ENCODE data around the gene JOSD1. TPM values are rescaled to one million over a fixed set of nuclear protein-coding genes. Genes with fewer than 3 reads are reported as not detected.
A peak's percentile ranks its signal among the peaks of the same experiment; 100 is the strongest.

The JOSD1 gene
- 25.6 TPM for total RNA-seq

DNA sequence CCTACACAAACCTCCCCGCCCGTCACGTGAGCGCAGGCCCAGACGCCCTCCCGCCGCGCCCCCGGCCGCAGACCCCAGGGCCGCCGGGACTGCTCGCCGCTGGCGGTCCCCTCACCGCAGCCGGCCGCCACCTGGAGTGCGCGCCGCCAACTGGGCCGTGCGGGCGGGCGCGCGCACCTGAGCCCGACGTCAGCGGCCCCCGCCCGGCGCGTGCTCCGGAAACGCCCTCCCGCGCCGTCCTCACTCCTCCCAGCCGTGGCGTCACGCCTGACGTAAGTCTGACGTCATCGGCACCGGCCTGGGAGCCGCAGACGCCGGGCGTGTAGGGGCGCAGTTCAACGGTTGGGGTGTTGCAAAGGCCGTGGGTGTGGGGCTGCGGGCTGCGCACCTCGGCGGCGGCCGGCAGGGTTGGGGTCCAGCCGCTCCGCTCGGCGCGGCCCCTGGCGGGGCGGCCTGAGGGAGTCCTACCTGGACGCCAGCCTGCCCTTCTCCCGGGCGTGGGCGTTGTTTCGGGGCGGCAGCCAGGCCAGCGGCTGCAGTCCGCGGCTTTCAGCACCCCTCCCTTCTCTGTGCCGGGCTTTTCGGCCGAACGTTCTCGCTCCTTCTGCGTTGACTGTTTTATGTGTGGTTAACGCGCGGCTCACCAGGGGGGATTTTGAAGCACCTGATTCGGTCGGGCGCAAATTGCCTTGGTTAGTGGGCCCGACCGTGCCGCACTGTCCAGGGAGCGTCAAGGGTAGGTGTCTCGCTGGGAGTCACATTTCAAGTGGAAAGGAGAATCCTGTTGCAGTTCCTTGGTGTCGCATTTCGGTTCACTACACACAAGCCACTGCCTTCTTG is at the start of gene JOSD1:
TSS of gene JOSD1 (minus strand) at position 155 of the 840 bp plus-strand sequence. CDS start 956 bp downstream, outside the sequence.
- peak; percentile 73 for ATAC-seq

DNA sequence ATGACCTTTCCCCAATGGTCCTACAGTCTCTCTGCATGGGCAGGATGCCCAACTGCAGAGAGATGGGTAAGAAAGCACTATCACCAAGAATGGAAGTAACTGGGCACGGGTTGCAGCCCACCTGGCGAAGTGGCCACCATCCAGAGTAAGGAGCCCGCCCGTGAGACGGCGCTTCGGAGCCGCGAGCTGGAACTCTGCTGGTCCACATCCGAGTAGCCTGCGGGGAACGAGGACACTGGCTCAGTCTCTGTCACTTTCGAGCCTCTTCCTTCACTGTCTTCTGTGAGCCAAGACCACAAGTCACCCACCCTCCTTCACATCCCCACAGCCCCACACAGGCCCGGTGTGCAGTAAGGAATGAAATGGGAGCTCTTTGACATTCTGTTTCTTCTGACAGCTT is 49.4 kb upstream of the JOSD1 start:
- ATAC-seq = no peak

DNA sequence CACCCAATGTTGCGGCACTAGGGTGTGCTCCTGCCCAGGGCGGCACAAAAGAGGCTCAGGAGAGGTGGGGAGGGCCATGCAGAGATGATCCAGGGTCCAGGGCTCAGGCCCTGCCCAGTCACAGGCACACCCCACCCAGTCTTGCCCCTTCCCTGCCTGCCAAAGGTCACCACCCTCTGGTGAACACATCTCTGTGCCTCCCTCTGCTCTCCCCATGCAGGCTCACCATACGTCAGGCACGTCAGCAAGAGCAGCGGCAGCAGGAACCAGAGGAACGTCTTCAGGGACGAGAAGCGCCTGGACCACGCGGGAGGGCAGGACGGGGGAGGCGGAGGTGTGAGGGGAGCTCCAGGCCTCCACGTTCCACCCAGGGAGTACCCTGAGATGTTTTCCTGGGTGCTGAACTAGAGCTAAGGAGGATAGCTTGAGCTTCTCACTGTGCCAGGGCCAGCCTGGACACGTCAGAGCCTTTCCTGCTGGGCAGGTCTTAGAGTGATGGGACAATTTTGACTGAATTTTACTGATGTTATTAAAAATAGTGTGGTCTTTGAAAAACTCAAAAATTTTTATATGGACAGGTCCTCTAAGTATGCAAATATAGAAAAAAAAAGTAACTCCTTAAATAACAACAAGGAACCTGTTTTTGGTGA is 47.9 kb upstream of the JOSD1 start:
- ATAC-seq = peak; percentile 49

DNA sequence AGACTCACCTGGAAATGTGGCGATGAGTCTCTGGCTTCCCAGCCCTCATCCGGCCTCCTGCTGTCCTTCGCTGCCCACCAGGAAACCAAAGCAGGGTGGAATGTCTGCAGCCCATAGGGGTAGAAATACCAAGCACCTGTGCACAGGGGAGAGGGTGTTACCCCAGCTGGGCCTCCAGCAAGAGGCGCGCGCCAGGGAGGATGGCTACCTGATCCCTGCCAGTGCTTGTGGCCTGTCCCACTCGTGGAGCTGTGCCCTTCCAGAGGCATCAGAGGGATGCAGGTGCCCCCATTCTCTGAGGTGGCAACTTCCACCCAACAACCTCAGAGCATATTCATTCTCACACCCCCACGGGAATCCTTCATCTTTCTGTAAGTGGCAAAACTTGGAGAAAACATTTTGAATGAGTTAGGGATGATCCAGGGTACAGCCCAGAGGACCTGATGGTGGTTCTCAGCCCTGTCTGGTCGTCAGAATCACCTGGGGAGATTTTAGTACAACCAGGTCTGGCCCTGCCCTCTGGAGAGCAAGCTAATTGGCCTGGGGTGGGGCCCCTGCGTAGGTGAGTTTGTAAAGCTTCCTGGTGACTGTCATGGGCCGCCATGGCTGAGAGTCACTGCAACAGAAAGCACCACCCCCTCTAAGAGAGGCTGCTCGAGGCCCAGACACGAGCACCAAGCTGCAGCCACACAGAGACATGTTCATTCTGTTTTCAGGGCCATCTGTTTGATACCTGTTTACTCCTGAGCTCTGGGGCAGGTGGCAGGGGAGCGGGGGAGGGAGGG is 45.1 kb upstream of the JOSD1 start:
- ATAC-seq = no peak

DNA sequence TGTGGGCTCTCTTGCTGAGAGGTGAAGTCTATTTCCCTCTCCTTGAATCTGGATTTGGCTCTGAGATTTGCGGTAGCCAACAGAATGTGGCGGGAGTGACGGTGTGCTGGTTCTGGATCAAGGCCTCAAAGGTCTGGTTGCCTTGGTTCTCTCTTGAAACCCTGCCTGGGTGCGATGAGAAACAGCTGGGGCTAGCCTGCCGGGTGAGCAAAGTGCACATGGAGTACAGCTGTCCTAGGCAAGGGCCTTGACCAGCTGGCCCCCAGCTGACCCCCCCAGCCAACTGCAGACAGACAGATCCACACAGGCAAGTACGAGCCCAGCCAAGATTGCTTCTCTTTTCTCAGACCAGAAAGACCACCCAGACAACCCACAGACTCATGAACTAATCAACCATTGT is 44.2 kb upstream of the JOSD1 start:
- no peak for ATAC-seq

DNA sequence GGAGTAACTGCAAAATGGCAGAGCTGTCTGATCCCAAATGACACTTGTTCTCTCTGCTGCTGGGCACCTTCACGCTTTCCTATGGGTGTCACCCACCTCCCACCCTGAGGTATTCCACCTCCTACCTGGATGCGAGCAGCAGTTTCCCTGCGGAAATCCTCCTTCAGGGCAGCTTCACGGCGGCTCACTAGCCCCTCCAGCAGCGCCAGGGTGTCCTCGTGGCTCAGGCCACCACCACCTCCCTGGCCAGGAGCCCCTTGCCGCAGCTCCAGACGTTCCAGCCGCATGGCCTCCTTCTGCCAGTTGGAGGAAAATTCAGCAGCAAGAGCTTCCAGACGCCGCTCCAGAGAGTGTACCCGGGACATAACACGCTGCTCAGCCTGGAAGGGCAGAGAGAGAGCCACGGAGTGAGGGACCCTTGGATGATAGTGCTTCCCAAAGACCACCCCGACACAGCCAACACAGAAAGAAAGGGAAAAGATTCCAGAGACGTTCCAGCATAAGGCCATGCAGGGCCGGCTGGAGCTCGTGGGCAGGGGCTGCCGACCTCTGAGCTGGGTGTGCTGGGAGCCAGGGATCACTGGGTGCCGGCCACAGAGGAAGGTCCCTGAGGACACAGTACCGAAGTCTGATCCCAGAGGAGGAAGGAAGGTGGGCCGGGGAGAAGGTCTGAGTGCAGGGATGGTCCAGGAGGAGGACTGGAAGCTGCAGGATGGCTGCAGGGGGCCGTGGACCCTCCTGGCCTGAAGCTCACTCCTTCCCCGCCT is 41.6 kb upstream of the JOSD1 start:
- no peak for ATAC-seq

DNA sequence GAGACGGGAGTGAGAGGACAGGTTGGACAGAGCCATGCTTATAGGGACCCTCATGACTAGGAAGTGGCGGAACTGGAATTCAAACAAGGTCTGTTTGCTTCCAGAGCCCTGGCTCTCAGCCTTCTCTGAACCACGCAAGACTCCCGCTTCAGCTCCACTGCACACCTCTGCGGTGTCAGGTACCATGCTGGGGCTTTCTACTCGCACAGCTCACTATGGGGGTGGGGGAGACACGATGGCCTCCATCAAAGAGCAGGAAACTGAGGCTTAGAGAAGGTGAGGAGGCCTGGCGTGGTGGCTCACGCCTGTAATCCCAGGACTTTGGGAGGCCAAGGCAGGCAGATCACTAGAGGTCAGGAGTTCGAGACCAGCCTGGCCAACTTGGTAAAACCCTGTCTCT is 40.8 kb upstream of the JOSD1 start:
- no peak for ATAC-seq

DNA sequence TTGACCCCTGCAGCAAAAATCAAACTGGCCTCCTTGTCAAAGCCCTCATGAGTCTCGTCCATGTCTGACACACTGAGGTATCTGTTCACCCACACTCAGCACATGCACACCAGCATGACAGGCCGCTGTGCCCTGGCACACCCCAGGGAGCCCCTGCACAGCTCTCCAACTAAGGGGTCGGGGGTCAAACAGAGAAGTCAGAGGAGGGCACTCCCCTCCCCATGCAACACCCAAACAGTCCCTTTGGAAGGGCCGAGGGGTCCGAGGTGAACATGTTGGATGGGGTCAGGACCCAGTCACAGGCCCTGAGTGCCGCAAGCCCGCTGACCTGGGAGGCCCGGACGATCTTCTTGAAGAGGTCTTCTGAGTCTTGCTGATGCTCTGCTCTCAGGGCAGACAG is 40.4 kb upstream of the JOSD1 start:
- ATAC-seq = no peak

DNA sequence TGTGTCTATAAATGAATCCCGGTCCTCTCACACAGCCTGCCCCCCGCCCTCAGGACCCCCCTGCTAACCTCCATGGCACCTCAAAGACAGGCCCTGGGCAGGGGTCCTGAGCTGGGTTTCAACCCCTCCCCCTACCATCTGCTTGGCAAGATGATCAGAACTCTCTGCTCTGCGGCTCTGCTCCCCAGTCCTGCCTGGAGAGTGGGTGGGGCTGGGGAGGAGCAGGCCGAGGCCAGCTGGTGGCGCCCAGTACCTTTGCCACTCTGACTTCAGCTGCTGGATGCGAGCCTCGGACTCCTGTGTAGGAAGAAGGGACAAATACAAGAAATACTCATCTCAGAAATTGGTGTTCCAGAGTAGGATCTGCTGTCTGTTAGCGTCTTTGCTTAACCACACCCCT is 40.0 kb upstream of the JOSD1 start:
- ATAC-seq = no peak

DNA sequence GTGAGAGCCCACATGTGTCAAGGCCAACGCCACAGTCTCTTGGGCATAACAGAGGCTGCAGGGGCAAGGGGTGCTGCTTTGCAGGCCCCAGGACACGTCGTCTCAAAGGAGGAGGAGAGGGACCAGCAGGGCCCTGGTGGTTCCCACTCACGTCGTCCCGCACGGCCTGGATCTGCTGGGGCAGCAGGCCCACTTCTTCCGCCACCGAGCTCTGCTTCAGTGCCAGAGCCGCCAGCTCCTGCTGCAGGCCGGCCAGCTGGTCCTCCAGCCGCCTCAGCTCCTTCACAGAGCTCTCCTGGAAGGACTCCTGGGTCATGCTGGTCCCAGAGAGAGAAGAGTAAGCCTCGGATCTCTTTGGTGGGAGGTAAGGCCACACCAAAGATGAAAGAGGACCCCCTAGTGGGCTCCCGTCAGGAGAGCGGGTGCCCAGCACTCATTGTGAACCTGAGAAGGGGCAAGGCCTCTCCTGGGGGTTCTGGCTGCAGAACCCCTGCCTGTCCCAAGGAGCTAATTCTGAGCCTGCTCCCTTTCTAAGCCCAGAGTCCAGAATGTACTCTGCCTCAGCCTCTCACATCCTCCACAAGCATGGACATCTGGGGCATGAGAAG is 39.5 kb upstream of the JOSD1 start:
- no peak for ATAC-seq

DNA sequence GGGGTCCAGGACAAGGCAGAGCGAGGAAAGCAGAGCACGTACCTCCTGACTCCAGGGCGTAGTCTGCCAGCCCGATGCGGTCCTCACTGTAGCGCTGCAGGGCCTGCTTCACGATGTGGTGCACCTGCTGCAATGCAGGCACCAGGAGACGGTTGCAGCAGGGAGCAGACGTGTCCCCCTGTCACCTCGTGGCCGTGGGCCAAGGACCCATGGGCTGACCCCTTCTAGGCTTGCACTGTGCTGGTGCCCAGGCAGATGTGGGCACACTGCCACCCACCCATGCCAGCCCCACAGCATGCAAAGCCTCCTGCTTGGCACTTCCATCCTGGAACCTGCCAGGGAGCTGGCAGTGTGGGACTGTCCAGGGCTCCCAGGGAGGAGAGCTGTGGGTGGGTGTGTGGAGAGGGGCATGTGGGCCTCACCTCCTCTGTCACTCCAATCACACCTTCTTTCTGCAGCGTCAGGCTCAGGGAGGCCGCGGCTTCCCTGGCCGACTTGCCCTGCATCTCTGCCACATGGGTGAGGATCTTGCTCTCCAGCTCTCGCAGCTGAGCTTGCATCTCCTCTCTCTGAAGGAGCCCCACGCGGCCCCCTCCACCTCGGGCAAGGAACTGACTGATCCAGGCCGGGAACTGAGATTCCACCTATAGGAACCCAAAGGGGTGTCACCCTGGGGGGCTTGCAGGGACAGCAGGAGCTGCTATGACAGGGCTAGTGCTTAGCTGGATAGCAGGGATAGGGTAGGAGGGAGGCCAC is 38.7 kb upstream of the JOSD1 start:
- ATAC-seq = no peak

DNA sequence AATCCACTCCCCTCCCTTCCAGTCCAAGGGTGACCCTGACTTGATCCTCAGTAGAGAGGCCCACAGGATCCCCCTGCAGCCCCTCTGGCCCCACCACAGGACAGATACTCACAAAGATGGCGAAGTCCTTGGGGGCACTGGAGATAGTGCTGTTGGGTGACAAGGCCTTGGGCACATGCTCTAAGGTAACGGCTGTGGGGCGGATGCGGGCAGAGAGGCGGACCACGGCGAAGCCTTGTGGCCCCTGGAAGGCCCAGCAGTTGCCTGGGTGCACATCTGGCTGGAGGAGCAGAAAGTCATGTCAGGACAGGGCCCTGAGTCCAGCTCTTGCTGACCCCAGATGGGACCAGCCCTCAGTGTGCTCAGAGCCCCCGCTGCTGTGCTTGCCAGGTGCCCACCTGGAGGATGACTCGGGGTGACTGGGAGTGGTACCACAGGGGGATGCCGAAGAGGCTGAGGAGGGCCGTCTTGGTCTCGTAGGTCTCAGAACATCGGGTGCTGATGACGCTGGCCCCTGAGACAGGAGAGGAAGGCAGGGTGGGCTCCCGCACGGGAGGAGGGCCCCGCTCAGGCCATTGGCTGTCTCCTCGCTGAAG is 37.8 kb upstream of the JOSD1 start:
- no peak for ATAC-seq

DNA sequence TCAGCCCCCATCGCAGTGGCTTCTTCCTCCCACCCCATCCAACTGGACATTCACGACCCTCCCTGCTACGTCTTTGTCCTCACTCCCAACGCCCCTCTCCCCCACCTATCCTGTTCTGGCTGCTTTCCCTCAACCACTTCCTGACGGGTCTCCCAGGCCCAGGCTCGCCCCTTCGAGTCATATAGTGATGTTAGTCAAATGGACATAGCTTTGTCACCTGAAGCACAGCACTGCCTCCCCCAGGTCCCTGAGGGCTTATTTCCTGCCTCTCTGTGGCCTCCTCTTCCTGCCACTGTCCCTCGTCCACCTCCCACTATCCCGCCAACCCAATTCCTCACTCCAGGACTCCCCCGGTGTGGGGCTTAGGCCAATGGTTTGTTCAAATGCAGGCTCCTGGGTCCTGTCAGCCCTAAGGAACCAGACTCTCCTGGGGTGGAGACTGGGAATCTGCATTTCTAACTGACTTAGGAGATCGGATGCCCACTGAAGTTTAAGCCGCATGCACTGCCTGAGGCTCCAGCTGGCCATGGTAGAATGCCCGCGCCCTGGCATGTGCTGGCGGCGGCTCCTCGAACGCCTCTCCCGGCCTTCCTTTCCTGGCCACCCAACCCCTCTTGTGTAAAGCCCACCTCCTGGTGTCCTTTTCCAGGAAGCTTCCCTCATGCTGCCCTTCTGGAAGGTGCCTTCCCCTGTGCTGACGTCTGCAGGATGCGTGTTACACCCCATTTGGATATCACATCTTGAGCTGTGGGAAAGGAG is 36.7 kb upstream of the JOSD1 start:
- no peak for ATAC-seq

DNA sequence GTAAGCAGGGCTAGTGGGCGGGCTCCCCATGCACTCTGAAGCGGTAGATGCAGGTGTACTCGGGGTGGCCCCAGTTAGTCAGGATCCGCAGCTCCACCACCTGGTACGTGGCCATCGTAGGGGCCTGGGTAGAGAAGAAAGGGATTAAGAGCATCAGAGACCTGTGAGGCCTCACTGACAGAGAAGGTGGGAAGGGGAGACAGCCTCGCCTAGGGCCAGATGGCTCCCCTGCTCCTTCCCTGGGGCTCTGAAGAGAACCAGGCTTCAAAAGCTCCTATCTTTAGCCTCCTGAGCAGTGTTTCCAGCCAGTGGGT is 35.5 kb upstream of the JOSD1 start:
- ATAC-seq = no peak

DNA sequence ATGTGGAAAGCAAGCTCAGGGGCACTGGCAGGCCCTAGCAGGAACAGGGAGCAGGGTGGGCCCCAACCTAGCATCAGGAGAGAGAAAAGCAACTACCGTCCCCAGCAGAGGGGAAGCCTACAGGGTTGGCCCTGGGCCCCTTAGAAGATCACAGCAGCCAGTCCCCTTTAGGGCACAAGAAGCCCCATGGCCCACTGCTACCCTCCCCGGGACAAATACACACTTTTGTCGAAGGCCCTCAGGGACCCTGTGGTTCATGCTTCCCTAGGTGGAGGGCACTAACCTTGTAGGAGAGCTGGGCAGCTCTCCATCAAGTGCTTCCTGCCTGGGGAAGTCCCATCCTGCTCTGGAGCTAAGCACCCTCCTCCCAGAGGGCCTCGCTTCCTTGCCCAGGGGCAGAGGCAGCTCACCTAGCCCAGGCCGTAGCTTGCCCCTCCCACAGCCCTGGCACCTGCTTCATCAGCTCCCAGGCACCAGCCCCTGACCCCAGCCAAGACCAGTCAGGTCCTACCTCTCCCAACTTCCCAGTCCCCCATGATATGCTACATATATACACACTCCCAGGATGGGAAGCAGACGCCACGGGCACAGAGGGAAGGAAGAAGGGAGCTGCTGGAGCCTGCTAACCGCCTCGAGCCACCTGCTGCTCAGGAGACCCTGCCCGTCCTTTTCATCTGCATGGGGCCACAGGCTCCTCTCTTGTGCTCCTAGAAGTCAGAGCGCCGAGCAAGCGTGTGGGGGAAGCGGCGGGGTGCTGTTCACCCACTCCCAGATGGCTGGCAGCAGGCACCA is 34.9 kb upstream of the JOSD1 start:
- ATAC-seq = peak; percentile 28

DNA sequence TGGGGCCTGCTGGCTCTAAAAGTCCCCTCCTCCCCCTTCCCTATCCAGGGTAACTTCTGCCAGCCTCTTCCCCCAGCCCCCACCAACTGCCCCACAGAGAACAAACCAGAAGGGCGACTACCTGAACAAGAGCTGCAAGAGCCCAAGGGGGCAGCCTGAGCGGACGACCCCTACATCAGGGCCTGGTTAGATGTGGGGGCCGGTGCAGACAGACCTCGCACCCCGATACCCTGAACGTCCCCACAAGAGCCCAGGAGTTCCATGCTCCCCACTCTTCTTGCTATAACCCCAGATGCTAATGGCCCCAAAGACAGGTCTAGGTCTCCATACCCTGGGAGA is 34.4 kb upstream of the JOSD1 start:
- no peak for ATAC-seq

DNA sequence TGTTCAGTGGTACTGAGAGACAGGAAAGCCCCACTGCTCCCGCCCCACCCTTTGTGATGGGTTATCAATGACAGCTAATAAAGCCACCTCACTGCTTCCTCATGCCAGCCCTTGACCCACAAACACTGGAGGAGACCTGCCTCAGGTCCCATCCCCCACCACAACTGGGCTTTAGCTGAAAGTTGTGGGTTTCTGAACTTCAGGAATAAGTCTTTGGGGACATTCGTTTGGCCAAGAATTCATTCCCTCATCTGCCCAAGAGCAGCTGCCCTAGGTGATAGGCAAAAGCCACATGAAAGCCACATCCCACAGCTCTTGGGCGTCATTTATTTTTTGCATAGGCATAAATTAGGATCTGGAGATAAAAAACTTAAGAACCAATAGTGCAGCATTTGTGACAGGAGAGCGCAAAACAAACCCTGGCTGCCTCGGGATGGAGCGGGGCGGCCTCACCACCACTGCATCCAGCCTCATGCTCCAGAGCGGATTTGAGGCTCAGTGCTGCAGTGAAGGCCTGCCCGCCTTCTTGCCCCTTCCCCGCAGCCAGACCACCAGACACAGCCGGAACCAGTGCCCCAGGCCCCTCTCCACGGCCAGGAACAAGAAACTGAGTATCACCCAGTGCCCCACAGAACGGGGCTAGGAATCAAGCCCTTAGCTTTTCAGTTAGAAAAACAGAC is 33.8 kb upstream of the JOSD1 start:
- ATAC-seq = no peak

DNA sequence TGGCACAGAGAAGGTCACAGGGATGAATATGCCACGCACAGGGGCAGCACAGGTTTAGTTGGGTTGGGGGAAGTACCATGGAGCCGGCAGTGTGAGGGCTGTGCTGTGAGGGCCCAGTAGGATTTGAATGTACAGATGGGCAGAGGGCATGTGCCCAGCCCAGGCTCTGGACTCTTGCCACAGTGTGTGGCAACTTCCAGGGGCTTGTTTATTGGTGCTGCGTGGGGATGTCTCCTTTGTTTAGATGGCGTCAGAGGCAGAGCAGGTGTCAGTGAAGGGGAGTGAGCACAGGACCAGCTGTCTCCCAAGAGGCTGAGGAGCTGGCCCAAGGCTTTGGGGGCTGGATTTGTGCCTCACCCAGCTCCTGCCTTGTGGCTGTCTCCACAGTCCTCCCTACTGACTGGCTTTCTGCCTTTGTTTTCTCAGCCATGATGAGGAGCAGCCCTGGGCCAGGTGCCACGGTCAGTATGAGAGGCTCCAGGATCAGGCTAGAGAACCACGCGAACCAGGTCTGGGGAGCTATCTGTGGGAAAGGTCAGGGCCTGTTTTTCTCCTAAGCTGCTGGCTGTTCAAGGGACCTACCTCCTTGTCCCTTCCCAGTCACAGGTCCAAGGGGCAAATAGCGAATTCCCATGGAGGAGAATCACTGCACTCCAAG is 33.1 kb upstream of the JOSD1 start:
- peak; percentile 2 for ATAC-seq

DNA sequence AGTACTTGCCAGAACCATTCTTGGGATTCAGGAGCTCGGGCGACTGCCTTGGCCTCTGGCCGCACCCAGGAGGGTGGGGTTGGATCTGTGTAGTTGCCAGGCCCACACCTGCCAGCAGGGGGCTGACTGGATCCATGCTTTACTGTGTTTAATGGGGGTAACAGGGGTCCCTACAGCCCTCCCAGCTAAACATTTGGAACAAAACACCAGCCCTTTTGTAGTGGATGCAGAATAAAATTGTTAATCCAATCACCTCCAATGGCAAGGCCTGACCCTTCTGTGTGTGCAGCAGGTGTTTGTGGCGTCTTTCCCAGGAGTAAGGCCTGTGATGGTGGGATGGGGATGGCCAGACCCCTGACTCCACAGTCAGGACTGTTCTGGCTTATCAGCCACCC is 32.6 kb upstream of the JOSD1 start:
- peak; percentile 50 for ATAC-seq

All from esophagus mucosa (tissue), 1 donor.